Activated CD8-positive, alpha-beta memory T cell treated with anti-CD3 and anti-CD28 coated beads for 24 hours (primary cell): Measurements from ENCODE around the gene HNRNPL.
"Not testable (repeated sequence)": the region's sequence is repeated elsewhere in the genome, so short reads cannot be mapped to it uniquely, and the experiment has no call there.

Source experiments
- DNase-seq: peaks from one replicate; pipeline ENCODE4 v3.0.0-alpha.2; 2020

Gene HNRNPL

DNA sequence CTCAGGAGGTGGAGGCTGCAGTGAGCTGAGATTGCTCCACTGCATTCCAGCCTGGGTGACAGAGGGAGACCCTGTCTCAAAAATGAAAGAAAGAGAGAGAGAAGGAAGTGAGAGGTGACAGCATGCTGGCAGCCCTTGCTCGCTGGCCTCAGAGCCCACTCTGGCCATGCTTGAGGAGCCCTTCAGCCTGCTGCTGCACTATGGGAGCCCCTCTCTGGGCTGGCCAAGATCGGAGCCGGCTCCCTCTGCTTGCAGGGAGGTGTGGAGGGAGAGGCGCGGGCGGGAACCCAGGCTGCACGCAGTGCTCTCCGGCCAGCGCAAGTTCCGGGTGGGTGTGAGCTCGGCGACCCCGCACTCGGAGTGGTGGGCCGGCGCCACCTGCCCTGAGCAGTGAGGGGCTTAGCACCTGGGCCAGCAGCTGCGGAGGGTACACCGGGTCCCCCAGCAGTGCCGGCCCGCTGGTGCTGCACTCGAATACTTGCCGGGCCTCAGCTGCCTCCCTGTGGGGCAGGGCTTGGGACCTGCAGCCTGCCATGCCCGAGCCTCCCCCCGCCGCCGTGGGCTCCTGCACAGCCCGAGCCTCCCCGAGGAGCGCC lies 28.5 kb downstream of the HNRNPL start:
- not testable (repeated sequence) for DNase-seq

- no peak for DNase-seq
Observed at GRCh38 chr19:38819231-38819920, 30.4 kb downstream of the HNRNPL start.

GRCh38 chr19:38817081-38817480 lies 32.7 kb downstream of the HNRNPL start:
- DNase-seq = no peak

GRCh38 chr19:38816131-38816750 lies 33.5 kb downstream of the HNRNPL start:
- DNase-seq = no peak

DNA sequence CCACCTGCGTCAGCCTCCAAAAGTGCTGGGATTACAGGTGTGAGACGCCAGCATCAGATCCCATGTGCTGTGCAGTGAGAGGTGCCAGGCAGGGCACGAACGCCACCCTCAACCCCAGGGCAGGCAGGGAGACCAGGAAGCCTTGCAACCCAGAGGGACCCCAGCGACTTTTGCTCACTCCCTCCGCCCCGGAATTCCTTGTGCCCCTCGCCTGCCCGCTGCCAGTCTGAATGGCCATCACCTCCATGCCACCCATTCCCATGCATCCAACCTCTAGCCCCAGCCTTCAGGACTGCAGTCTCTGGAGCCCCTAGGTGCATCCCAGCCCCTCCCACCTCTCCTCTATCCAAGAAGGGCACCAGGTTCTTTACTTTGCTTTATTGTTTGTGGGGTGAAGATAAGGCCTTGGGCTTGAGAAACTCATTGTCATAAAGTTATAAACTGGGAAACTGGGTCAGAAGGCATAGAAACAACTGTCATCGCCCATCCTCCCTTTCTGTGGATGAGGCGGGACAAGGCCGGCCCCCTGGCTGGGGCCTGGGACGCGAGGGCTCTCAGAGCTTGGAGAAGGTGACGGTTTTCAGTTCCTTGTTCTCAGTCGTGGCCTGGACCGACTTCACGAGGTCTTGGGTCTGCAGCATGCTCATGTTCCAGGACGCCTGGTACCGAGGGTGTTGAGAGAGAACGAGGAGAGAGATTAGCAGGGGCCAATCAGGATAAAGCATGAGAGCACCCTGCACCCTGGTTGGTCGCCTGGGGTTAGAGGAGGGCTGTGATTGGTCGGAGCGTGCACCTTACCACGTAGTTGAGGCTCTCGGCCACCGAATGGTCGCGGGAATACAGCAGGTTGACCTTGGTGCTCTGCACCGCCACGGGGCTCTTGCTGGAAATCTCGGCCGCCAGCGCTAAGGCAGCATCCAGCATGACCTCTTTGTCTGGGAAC lies 34.5 kb downstream of the HNRNPL start:
- DNase-seq = no peak

- not testable (repeated sequence) for DNase-seq
Observed at GRCh38 chr19:38813932-38814331, 35.9 kb downstream of the HNRNPL start.

DNA sequence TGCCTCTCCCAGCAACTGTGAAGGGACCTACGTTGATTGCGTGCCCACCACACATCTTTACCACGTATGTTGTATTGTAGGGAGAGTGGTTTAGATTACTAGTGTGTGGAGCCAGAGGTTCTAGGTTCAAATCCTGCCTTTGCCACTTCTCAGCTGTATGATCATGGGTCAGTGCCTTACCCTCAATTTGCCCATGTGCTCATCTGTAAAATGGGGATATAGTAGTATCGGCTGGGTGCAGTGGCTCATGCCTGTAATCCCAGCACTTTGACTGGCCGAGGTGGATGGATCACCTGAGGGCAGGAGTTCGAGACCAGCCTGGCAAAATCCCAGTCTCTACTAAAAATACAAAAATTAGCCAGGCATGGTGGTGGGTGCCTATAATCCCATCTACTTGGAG lies 36.5 kb downstream of the HNRNPL start:
- no peak for DNase-seq

- DNase-seq = no peak
Observed at GRCh38 chr19:38812841-38813320, 36.9 kb downstream of the HNRNPL start, which contains the start of gene LGALS4. Gene LGALS4 (minus strand): TSS chr19:38812945. CDS start chr19:38812886, 59 bp downstream.

DNA sequence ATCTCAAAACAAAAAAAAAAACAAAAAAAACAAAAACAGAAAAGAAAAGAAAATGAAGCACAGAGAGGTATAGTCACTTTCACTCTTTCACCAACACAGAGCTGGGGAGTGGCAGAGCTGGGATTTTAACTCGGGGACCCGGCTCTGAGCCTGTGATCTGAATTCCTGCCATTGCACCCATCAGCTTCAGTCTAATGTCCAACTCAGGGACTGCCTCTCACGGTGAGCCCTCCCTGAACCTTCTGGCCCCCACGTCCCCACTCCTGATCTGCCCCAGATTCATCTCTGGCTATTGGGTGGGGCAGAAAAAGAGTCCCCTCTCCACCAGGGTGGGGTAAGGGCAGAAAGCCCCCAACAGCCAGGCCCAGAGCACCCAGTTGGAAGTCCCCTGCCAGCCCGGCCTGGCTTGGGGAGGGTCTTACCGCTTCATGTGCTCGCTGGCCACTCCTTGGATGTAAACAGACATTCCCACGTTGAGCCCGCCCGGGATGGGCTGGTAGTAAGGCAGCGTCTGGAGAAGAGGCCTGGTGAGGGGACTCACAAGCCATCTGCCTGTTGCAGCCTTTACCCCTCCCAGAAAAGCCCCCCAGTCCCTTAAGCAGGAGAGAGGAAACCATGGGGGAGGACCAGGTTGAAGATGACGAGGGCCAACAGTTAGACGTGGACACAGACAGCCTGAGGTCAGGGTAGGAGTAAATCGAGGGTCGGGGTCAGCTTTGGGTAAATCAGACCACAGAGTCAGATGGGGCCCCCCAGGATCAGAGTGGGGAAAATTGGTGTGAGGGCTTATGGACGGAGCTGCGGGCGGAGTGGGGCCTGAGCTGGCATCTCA lies 37.6 kb downstream of the HNRNPL start:
- DNase-seq = no peak

GRCh38 chr19:38809592-38810252 lies 40.1 kb downstream of the HNRNPL start:
- DNase-seq = no peak

DNA sequence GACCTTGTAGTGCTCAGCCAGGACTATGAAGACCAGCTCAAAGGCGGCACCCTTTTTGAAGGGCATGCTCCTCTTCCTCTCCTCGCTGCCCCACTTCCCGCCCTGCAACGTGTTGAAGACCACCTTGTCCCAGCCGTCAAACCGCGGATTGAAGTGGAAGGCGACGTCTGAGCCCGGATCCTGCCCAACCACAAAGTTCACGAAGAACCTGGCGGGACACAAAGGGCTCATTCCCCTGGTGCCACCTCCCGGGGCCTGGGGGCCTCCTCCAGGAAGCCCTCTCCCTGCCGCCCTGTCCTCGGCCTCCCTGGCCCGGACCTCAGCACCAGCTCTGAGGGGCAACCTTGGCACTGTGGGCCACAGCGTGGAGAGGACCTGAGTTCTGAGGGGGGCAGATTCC lies 41.0 kb downstream of the HNRNPL start:
- no peak for DNase-seq

DNA sequence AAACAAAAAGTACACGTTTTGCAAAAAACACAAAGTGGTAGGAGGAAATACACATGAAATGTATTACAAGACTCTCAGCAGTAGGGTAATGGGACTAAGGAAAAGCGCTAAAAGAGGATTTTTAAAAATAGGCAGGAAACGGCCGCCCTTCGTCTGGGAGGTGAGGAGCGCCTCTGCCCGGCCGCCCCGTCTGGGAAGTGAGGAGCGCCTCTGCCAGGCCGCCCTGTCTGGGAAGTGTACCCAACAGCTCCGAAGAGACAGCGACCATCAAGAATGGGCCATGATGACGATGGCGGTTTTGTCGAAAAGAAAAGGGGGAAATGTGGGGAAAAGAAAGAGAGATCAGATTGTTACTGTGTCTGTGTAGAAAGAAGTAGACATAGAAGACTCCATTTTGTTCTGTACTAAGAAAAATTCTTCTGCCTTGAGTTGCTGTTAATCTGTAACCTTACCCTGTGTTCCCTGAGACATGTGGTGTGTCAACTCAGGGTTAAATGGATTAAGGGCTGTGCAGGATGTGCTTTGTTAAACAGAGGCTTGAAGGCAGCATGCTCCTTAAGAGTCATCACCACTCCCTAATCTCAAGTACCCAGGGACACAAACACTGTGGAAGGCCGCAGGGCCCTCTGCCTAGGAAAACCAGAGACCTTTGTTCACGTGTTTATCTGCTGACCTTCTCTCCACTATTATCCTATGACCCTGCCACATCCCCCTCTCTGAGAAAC lies 42.2 kb downstream of the HNRNPL start:
- not testable (repeated sequence) for DNase-seq

GRCh38 chr19:38806371-38806770 lies 43.4 kb downstream of the HNRNPL start:
- no peak for DNase-seq

DNA sequence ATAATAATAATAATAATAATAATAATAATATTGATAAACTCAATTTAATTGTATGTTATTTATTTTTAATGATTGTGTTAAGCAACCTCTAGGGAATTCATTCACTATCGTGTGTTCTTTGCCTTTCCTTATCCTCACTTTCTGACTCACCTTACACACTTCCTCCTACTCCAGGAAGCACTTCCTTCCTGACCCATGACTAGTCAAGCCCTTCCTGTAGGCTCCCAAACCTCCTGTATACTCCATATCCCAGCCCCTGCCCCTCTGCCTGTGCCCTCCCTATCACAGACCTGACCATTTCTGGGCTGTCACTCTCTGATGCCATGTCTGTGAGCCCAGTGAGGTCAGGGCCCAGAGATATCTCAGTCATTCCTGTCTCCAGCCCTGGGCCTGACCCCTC lies 44.6 kb downstream of the HNRNPL start:
- DNase-seq = no peak

DNA sequence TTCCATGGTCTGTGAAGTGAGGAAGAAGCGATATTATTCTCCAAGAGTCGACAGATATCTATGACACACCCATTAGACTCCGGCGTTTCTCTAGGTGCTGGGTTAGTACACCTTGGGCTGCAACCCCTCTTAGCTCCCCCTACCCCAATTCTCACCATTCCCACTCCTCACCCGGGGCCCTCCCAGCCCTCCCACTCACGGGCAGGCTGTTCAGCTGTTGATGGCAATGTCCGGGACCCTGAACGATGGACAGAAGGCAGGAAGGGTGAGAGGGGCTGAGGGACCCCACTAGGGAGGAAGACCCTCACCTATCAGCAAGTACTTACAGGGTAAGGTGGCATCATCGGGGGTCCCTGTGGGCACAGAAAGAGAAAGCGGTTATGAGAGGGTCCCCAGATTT lies 46.2 kb downstream of the HNRNPL start:
- DNase-seq = no peak

DNA sequence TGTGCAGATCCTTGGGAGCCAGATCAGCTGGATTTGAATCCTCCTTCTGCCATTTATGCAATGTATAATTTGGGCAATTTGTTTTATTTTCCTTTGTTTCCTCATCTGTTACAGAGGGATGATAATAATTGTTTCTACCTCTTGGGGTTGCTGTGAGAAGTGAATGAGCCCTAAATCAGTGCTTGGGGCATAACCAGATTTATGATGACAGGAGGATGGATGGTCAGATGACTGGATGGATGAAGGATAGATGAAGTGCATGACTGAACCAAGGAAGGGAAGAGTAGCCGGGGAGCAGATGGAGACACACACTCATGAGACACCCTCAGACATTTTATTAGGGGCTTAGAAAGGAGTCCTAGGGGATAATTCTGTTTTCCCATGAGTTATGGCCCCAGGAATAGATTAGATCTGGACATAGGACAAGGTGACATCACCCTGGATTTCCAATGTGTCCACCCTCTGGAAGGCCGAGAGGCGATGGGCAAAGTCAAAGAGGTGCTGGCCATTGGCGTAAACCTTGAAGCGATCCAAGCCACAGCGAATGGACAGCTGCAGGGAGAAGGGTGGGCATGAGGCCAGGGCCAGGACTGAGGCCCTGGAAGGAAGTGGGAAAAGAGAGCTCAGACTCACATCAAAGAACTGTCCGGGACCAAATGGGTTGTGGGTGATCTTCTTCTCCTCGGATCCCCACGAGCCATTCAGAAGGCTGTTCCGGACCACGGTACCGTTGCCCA lies 48.3 kb downstream of the HNRNPL start:
- DNase-seq = no peak

GRCh38 chr19:38800577-38801347 lies 49.0 kb downstream of the HNRNPL start:
- DNase-seq = no peak

DNA sequence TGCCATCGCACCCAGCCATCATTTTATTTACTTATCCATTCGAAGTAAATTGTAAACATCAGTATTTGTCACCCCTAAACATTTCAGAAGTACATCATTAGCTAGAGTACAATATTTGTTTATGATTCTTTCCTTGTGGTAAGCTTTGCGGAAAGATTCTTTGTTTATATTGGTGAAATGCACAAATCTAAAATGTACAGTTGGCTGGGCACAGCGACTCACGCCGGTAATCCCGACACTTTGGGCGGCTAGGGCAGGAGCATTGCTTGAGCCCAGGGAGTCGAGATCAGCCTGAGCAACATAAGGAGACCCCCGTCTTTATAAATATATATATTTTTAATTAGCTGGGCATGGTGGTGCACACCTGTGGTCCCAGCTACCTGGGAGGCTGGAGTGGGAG lies 50.7 kb downstream of the HNRNPL start:
- DNase-seq = no peak

DNA sequence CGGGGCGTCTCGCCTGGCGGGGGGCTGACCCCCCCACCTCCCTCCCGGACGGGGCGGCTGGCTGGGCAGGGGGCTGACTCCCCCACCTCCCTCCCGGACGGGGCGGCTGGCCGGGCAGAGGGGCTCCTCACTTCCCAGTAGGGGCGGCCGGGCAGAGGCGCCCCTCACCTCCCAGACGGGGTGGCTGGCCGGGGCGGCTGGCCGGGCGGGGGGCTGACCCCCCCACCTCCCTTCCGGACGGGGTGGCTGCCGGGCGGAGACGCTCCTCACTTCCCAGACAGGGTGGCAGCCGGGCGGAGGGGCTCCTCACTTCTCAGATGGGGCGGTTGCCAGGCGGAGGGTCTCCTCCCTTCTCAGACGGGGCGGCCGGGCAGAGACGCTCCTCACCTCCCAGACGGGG lies 52.0 kb downstream of the HNRNPL start:
- not testable (repeated sequence) for DNase-seq
